GM12892 (cell line): ENCODE data around the gene COG6.

Experiments
- POLR2A ChIP-seq: IDR thresholded peaks from 2 replicates; pipeline ENCODE4 v1.6.1; 2011; ENCODE audit warnings: low read depth, low read length, control low read depth
- POLR2AphosphoS5 ChIP-seq: IDR thresholded peaks from 2 replicates; pipeline ENCODE4 v1.6.1; 2011; ENCODE audit warnings: low read depth, low read length, control low read depth
- TAF1 ChIP-seq: IDR thresholded peaks from 2 replicates; pipeline ENCODE4 v1.6.1; 2011; ENCODE audit warnings: low read depth, mild to moderate bottlenecking, control low read depth, low read length, borderline replicate concordance

GRCh38 chr13:39786091-39786490 lies 130.6 kb downstream of the COG6 start:
- TF ChIP-seq POLR2A = no peak
- no peak for TF ChIP-seq POLR2AphosphoS5
- no peak for TF ChIP-seq TAF1
